K562 (cell line): Measurements from ENCODE around the gene CBX2. TPM values are rescaled to one million over a fixed set of nuclear protein-coding genes. Genes with fewer than 3 reads are reported as not detected.

ENCODE experiments used
- ATAC-seq: fragments of 200-7000 bp; cut with Tn5 transposase; 3 replicates; pipeline ENCODE4 v1.9.1; 2020; ENCODE audit warnings: moderate library complexity
- BruUV-seq: library from RNA; stranded (reverse); fragments of 400-500 nt; replicated peaks from 2 replicates; lab custom pipeline; 2021; lab: Mats Ljungman, UMichigan
- CTCF ChIA-PET: fragments of 300-600 bp; formaldehyde crosslinking; extraction: SDS; loops from one replicate; lab custom pipeline; 2021; ENCODE audit warnings: low intra/inter-chr PET ratio; lab: Yijun Ruan, JAX
- POLR2A ChIA-PET: fragments of 300-600, 350-650 bp; sonication (Branson Sonifier 250); formaldehyde crosslinking; extraction: SDS; loops from one replicate; lab custom pipeline; 2021; ENCODE audit warnings: antibody characterized with exemption, inconsistent platforms; lab: Yijun Ruan, JAX
- DNase-seq, 4 experiments: peaks; one replicate each; pipeline versions ENCODE4 v3.0.0 to v3.0.0-alpha.2; 2011 to 2018; ENCODE audit warnings: low spot score in 3 of 4, mixed read lengths in 3 of 4; ENCODE audit errors: extremely low read depth in 1 of 4
- FAIRE-seq: peaks from 2 replicates; lab custom pipeline; 2011; peaks lifted over from hg19 to GRCh38; lab: Jason Lieb, UNC
- H2AFZ ChIP-seq: 2 replicates; pipeline ENCODE4 v1.6.0; 2011; ENCODE audit warnings: low read depth, low read length, control low read depth, inconsistent platforms
- H3K27ac ChIP-seq: fragments of 200-600 bp; 3 replicates; pipeline ENCODE4 v1.8.0; 2011; ENCODE audit warnings: low read depth, mild to moderate bottlenecking, control low read depth, inconsistent platforms, low read length, moderate library complexity, mixed read lengths; ENCODE audit errors: extremely low read depth
- H3K27me3 ChIP-seq, 2 experiments: fragments of 300-600 bp in 1 of 2; 2 replicates in 1 of 2; 3 replicates in 1 of 2; pipeline versions ENCODE4 v1.6.0 to v1.8.0; 2011; ENCODE audit warnings: inconsistent platforms in 2 of 2, low read length in 2 of 2, mild to moderate bottlenecking in 1 of 2, mixed read lengths in 1 of 2, moderate library complexity in 1 of 2; ENCODE audit not compliant: control insufficient read depth in 2 of 2, insufficient read depth in 2 of 2
- H3K36me3 ChIP-seq: fragments of 300-600 bp; 3 replicates; pipeline ENCODE4 v1.8.0; 2011; ENCODE audit warnings: mild to moderate bottlenecking, low read length, inconsistent platforms; ENCODE audit not compliant: control insufficient read depth, insufficient read depth
- H3K4me1 ChIP-seq, 2 experiments: fragments of 200-600 bp in 1 of 2; replicated peaks in 1 of 2; 2 replicates in 1 of 2; 3 replicates in 1 of 2; pipeline versions ENCODE4 v1.5.1 to v1.8.0; 2011; ENCODE audit warnings: inconsistent platforms in 2 of 2, low read length in 2 of 2, mild to moderate bottlenecking in 1 of 2, mixed read lengths in 1 of 2, moderate library complexity in 1 of 2; ENCODE audit not compliant: control insufficient read depth in 2 of 2, insufficient read depth in 2 of 2
- H3K4me2 ChIP-seq: 2 replicates; pipeline ENCODE4 v1.6.1; 2011; ENCODE audit warnings: low read length, control low read depth, inconsistent platforms, mixed read lengths; ENCODE audit not compliant: insufficient read depth
- H3K4me3 ChIP-seq: fragments of 200-600 bp; sonication (generic), shearing (Covaris generic); 2 replicates; pipeline ENCODE4 v1.5.1; 2016; ENCODE audit warnings: control low read depth, inconsistent platforms
- H3K79me2 ChIP-seq: fragments of 200-600 bp; 3 replicates; pipeline ENCODE4 v1.8.0; 2011; ENCODE audit warnings: low read length, inconsistent platforms; ENCODE audit not compliant: control insufficient read depth, insufficient read depth
- H3K9ac ChIP-seq, 2 experiments: 2 replicates each; pipeline versions ENCODE4 v1.6.0 to v1.6.1; 2011; ENCODE audit warnings: low read depth in 2 of 2, low read length in 2 of 2, control low read depth in 1 of 2, inconsistent platforms in 1 of 2, mild to moderate bottlenecking in 1 of 2, mixed read lengths in 1 of 2; ENCODE audit not compliant: insufficient read depth in 1 of 2
- H3K9me1 ChIP-seq: one replicate; pipeline ENCODE4 v1.6.0; 2011; ENCODE audit warnings: inconsistent platforms, mild to moderate bottlenecking, low read length, moderate library complexity; ENCODE audit not compliant: control insufficient read depth, insufficient read depth
- H3K9me3 ChIP-seq: replicated peaks from 2 replicates; pipeline ENCODE4 v1.5.1; 2011; ENCODE audit warnings: low read depth, low read length, inconsistent platforms; ENCODE audit not compliant: control insufficient read depth, insufficient read depth
- H4K20me1 ChIP-seq: replicated peaks from 2 replicates; pipeline ENCODE4 v1.6.1; 2011; ENCODE audit warnings: low read length, inconsistent platforms, mixed read lengths; ENCODE audit not compliant: control insufficient read depth, insufficient read depth
- E2F6 ChIP-seq, 2 experiments: IDR thresholded peaks; 2 replicates each; pipeline ENCODE4 v1.6.1; 2011; ENCODE audit warnings: borderline replicate concordance in 1 of 2, control low read depth in 1 of 2, low read depth in 1 of 2, low read length in 1 of 2, mild to moderate bottlenecking in 1 of 2, mixed read lengths in 1 of 2, moderate library complexity in 1 of 2; ENCODE audit not compliant: insufficient read depth in 1 of 2, insufficient read length in 1 of 2, poor library complexity in 1 of 2, severe bottlenecking in 1 of 2; ENCODE audit errors: extremely low read depth in 1 of 2
- ETV5 ChIP-seq: sonication (generic); formaldehyde crosslinking; IDR thresholded peaks from 2 replicates; pipeline ENCODE4 v1.4.0; 2020; ENCODE audit warnings: low read depth, mild to moderate bottlenecking, missing genetic modification reagents
- FOXM1 ChIP-seq, 2 experiments: fragments of 450-650 bp in 1 of 2; sonication (generic) in 1 of 2; formaldehyde crosslinking in 1 of 2; IDR thresholded peaks; 2 replicates each; pipeline versions ENCODE4 v1.6.1 to v1.9.0; 2017 to 2022; ENCODE audit warnings: low read depth in 2 of 2, mild to moderate bottlenecking in 2 of 2, missing genetic modification reagents in 1 of 2, moderate library complexity in 1 of 2
- MGA ChIP-seq: fragments of 450-650 bp; IDR thresholded peaks from 2 replicates; pipeline ENCODE4 v1.6.1; 2016; ENCODE audit warnings: mild to moderate bottlenecking, moderate library complexity
- POLR2G ChIP-seq: fragments of 200-400 bp; formaldehyde crosslinking; IDR thresholded peaks from 2 replicates; pipeline ENCODE4 v1.6.1; 2017; ENCODE audit warnings: low read depth, mild to moderate bottlenecking, antibody characterized with exemption, low read length, moderate library complexity
- RBFOX2 ChIP-seq: fragments of 200-400 bp; formaldehyde crosslinking; IDR thresholded peaks from 2 replicates; pipeline ENCODE4 v1.6.1; 2017; ENCODE audit warnings: low read depth, mild to moderate bottlenecking, low read length, moderate library complexity
- ZNF384 ChIP-seq: IDR thresholded peaks from 2 replicates; pipeline ENCODE4 v1.6.1; 2012; ENCODE audit warnings: low read depth, low read length, improper control_type of control experiment
- WGBS: fragments of 100-300 bp; shearing (Covaris generic); methylation state at CpG from one replicate; pipeline ENCODE4 v1.1.6; 2016; ENCODE audit warnings: low coverage, mixed read lengths; ENCODE audit not compliant: insufficient coverage; ENCODE audit errors: missing lambda C conversion rate; 5-methylcytosine and 5-hydroxymethylcytosine counted together
- in situ Hi-C: fragments of 300-500 bp; cut with MboI; formaldehyde crosslinking; loops from 4 replicates; pipeline ENCODE4 v1.15.0; 2018; ENCODE audit warnings: inconsistent platforms, mixed read lengths
- intact Hi-C: fragments of 100-400 bp; cut with micrococcal nuclease; formaldehyde crosslinking; loops from 2 replicates; pipeline ENCODE4 v1.14.2; 2022
- polyA plus RNA-seq, 8 experiments: library from polyadenylated mRNA; depleted of rRNA in 4 of 8; stranded (reverse) in 5 of 8; unstranded in 3 of 8; fragments of >200 nt; fragmentation: Nextera tagmentation in 2 of 8; fragmentation: Illumina TruSeq in 1 of 8; extraction: Ambion mirVana in 2 of 8; extraction: Trizol in 1 of 8; gene quantifications; 2 replicates each; pipeline versions ENCODE4 v1.2.1 to v1.2.3, GENCODE V29; 2011 to 2014; ENCODE audit warnings: inconsistent platforms in 1 of 8, missing spikeins in 1 of 8
- total RNA-seq, 7 experiments: library from RNA; depleted of rRNA in 6 of 7; stranded (reverse); fragments of >200 nt in 6 of 7; fragmentation: Illumina TruSeq in 2 of 7; extraction: Trizol in 2 of 7; gene quantifications; 2 replicates each; pipeline versions ENCODE4 v1.2.1 to v1.2.3, GENCODE V29; 2011 to 2021; ENCODE audit warnings: low replicate concordance in 1 of 7

CBX2 gene
- total and polyA plus RNA-seq, 9 of the 15 experiments (the other 6 are each of a cell fraction or from before 2014, with no cell fraction given) = 0.66 to 26.9 (median 13.9) TPM

- Histone ChIP-seq H4K20me1 (no peaks in the 10 kb centered on the region), H3K79me2 (peaks cover 31% of the 10 kb centered on the region), H2AFZ (no peak overlapping the region), H3K36me3 (no peaks in the 10 kb centered on the region), H3K9me1 (no peaks in the 10 kb centered on the region), H3K4me2 (peak overlapping the region; percentile 90), H3K27me3 (no peaks in the 10 kb centered on the region), H3K9ac (0 out of 4 replicates have a peak overlapping the region, but pooled peaks of 1 of the 2 experiments have one; percentile 77), H3K4me3 (peak overlapping the region; percentile 44; the same call in 1 of the 2 replicates), H3K27ac (peak overlapping the region; percentile 87), H3K4me1 (peaks cover 64 to 73% of the 10 kb centered on the region in 2 experiments), H3K9me3 (no peaks in the 10 kb centered on the region)
- in situ Hi-C loops = no loop called here
- CTCF ChIA-PET = no interaction called here
- intact Hi-C loops = no loop called here
- ATAC-seq (no peak), FAIRE-seq (no peak), DNase-seq (no peak)
- WGBS = 89% methylated on average over 12 of the region's 17 CpGs
- BruUV-seq = no TSS peak
- POLR2A ChIA-PET = interaction anchor here (2.6 to 17.8 kb wide), 2 partner anchors 10 to 11 kb away, joined by 15 to 386 read pairs; no protein-coding TSS in a partner anchor
- peak in 1 of 2 experiments; percentile 69 for TF ChIP-seq E2F6 (IDR thresholded peaks at IDR 0.05; ENCODE audit: borderline replicate concordance in 1 of 2, extremely low read depth in 1 of 2, insufficient read depth in 1 of 2, insufficient read length in 1 of 2, low read depth in 1 of 2, low read length in 1 of 2, poor library complexity in 1 of 2, severe bottlenecking in 1 of 2)
- TF ChIP-seq POLR2G = no peak; the same call in 1 of the 2 replicates
- no peak for TF ChIP-seq ETV5
- 0 out of 2 replicates have a peak, but pooled peaks have one; percentile 16 for TF ChIP-seq RBFOX2
- TF ChIP-seq FOXM1 (IDR thresholded peaks at IDR 0.05; ENCODE audit: low read depth) = no peak
- no peak for TF ChIP-seq FOXM1 (CRISPR knock-in tag; IDR thresholded peaks at IDR 0.05; ENCODE audit: low read depth)
- no peak for TF ChIP-seq ZNF384
- peak; percentile 26; the same call in 1 of the 2 replicates for TF ChIP-seq MGA
Observed at GRCh38 chr17:79824234-79824633, 46.3 kb downstream of the CBX2 start.
